Heart right ventricle (tissue), 16 donors: ENCODE data around the gene GALM. TPM values are rescaled to one million over a fixed set of nuclear protein-coding genes. Genes with fewer than 3 reads are reported as not detected.
"Not testable (repeated sequence)": the region's sequence is repeated elsewhere in the genome, so short reads cannot be mapped to it uniquely, and the experiment has no call there.

Source experiments
- ATAC-seq, 8 donors: fragments of 200-7000 bp; cut with Tn5 transposase; one replicate each; pipeline ENCODE4 v1.9.1; 2020; ENCODE audit warnings: mild to moderate bottlenecking in 8 of 8, moderate library complexity in 8 of 8, moderate number of reproducible peaks in 1 of 8
- DNase-seq, 2 donors: peaks; one replicate each; pipeline ENCODE4 v3.0.0-alpha.2; 2020
- H3K27ac ChIP-seq, 10 donors: fragments of 200-600 bp; sonication (generic) in 2 of 10; one replicate each; pipeline versions ENCODE4 v1.5.0 to v1.8.0; 2020 to 2022; ENCODE audit warnings: mild to moderate bottlenecking in 3 of 10
- H3K27me3 ChIP-seq, 7 donors: fragments of 200-600 bp; one replicate each; pipeline ENCODE4 v1.8.0; 2021 to 2022; ENCODE audit warnings: mild to moderate bottlenecking in 2 of 7
- H3K36me3 ChIP-seq, 9 donors: fragments of 200-600 bp; sonication (generic) in 1 of 9; one replicate each; pipeline versions ENCODE4 v1.5.0 to v1.8.0; 2020 to 2022; ENCODE audit warnings: mild to moderate bottlenecking in 2 of 9
- H3K4me1 ChIP-seq, 9 donors: fragments of 200-600 bp; sonication (generic) in 1 of 9; one replicate each; pipeline versions ENCODE4 v1.5.0 to v1.8.0; 2020 to 2022; ENCODE audit warnings: mild to moderate bottlenecking in 4 of 9
- H3K4me3 ChIP-seq, 10 donors: fragments of 200-600 bp; sonication (generic) in 2 of 10; one replicate each; pipeline versions ENCODE4 v1.5.0 to v1.8.0; 2020 to 2022; ENCODE audit warnings: mild to moderate bottlenecking in 7 of 10, moderate library complexity in 2 of 10
- H3K9me3 ChIP-seq, 11 donors: fragments of 200-600 bp in 10 of 11; sonication (generic) in 2 of 11; one replicate each; pipeline versions ENCODE4 v1.5.0 to v1.8.0; 2013 to 2022; ENCODE audit warnings: mild to moderate bottlenecking in 2 of 11, control low read depth in 1 of 11, moderate library complexity in 1 of 11
- CTCF ChIP-seq, 9 donors: fragments of 200-600 bp; sonication (generic) in 2 of 9; IDR thresholded peaks; one replicate each; pipeline versions ENCODE4 v1.5.0 to v1.8.0; 2021 to 2022; ENCODE audit warnings: antibody characterized with exemption in 9 of 9, mild to moderate bottlenecking in 5 of 9, moderate library complexity in 1 of 9
- WGBS, 2 donors: extraction: QIAGEN DNeasy Blood & Tissue Kit; methylation state at CpG; one replicate each; pipeline ENCODE4 v1.1.7; 2013; ENCODE audit warnings: inconsistent platforms in 1 of 2; 5-methylcytosine and 5-hydroxymethylcytosine counted together
- intact Hi-C, 10 donors: fragments of 100-400 bp; cut with DNase I; formaldehyde crosslinking; loops; one replicate each; pipeline versions ENCODE4 v1.11.1 to v1.14.2; 2022
- polyA plus RNA-seq, 2 donors: library from polyadenylated mRNA; stranded (reverse); fragments of 200-250 nt; gene quantifications; one replicate each; pipeline ENCODE4 v1.2.3, GENCODE V29; 2013
- total RNA-seq, 10 donors: library from RNA; stranded (reverse); fragmentation: NEBNext Ultra II Directional in 3 of 10; extraction: Animal tissue kit (Norgen Biotek cat#: 25700) in 3 of 10; gene quantifications; one replicate each; pipeline versions ENCODE4 v1.2.1 to v1.2.4, GENCODE V29; 2021 to 2023
- donor health status: Arrhythmogenic right ventricular cardiomyopathy.
- donor health status: ischemic (EF 13 %, LVEDD 7.1; RV severe dilation, severe dysfunction).
- donor health status: healthy with polysubstance abuse.
- donor health status: DM: no; HTN: yes; CAD: no.
- donor health status: DM: no; HTN: no; CAD: no.
- donor health status: ischemic (EF 25% LVEDD 6.9; RV normal size, moderate dysfunction).
- donor health status: ischemic (EF 25% LVEDD 5.7; RV mildly dilated, moderate dysfunction).
- donor health status: healthy.
- donor health status: DM: yes; HTN: yes; CAD: no.
- donor health status: Ischemic cardiomyopathy.
- donor health status: ischemic (EF 35%, LVEDD 5.7; RV mildly dilated, moderate dysfunction).
- donor health status: nonischemic (EF 11% LVEDD 7.7; RV severe dilation, severe dysfunction).
- donor health status: DM: yes; HTN: yes; CAD: no.
- donor health status: PGD.
- donor health status: ischemic (EF 29% LVEDD 5.4; RV normal size, mild dysfunction).
- donor health status: nonischemic (EF 23%, LVEDD 6.1; RV moderate dilation, normal function).

The GALM gene
- total and polyA plus RNA-seq, 12 donors = 6.5 to 18.6 (median 11.0) TPM

- DNase-seq (no peak), ATAC-seq (no peak)
- Histone ChIP-seq H3K36me3 (peaks cover 0 to 15% (median 0%) of the 10 kb centered on the region in 9 donors), H3K4me3 (no peak overlapping the region), H3K9me3 (no peaks in the 10 kb centered on the region), H3K27ac (no peak overlapping the region), H3K4me1 (no peaks in the 10 kb centered on the region), H3K27me3 (no peaks in the 10 kb centered on the region)
- TF ChIP-seq CTCF (IDR thresholded peaks at IDR 0.05) = no peak
- 80 to 81% methylated on average over 4 of the region's 4 CpGs for WGBS, 2 donors
- intact Hi-C loops = no loop called here
These were observed 47.0 kb downstream of the GALM start for GRCh38 chr2:38712871-38713270.

GRCh38 chr2:38713338-38713737 is 47.4 kb downstream of the GALM start:
- no peak for ATAC-seq
- H3K4me1 ChIP-seq = no peaks in the 10 kb centered on the region
- H3K27ac ChIP-seq = no peak overlapping the region
- H3K27me3 ChIP-seq = no peaks in the 10 kb centered on the region
- DNase-seq = no peak
- no peaks in the 10 kb centered on the region for H3K9me3 ChIP-seq
- H3K4me3 ChIP-seq = no peak overlapping the region
- intact Hi-C loops = no loop called here
- TF ChIP-seq CTCF (IDR thresholded peaks at IDR 0.05) = no peak
- 78 to 91% methylated on average over 3 of the region's 3 CpGs for WGBS, 2 donors
- H3K36me3 ChIP-seq = peaks cover 0 to 16% (median 0%) of the 10 kb centered on the region in 9 donors

- 96 to 100% methylated on average over 1 of the region's 1 CpG for WGBS, 2 donors
- H3K27me3 ChIP-seq, intact Hi-C loops, DNase-seq, H3K4me3 ChIP-seq, H3K9me3 ChIP-seq, ATAC-seq, H3K27ac ChIP-seq, H3K4me1 ChIP-seq: not testable (repeated sequence)
- H3K36me3 ChIP-seq = peaks cover 0 to 16% (median 0%) of the 10 kb centered on the region in 9 donors
These were observed 49.0 kb downstream of the GALM start for GRCh38 chr2:38714941-38715340.

GRCh38 chr2:38716185-38716584 is 50.3 kb downstream of the GALM start:
- H3K4me1 ChIP-seq = peaks cover 0 to 18% (median 12%) of the 10 kb centered on the region in 9 donors
- no peak overlapping the region for H3K4me3 ChIP-seq
- peaks cover 0 to 11% (median 0%) of the 10 kb centered on the region in 9 donors for H3K36me3 ChIP-seq
- intact Hi-C loops = no loop called here
- WGBS, 2 donors = 76 to 82% methylated on average over 6 of the region's 6 CpGs
- H3K9me3 ChIP-seq = peaks cover 0 to 4% (median 0%) of the 10 kb centered on the region in 11 donors
- no peak for DNase-seq
- peak overlapping the region in 1 of 10 donors; percentile 10 for H3K27ac ChIP-seq
- H3K27me3 ChIP-seq = no peaks in the 10 kb centered on the region
- ATAC-seq = no peak
- no peak for TF ChIP-seq CTCF (IDR thresholded peaks at IDR 0.05)

- WGBS, 2 donors = 84 to 95% methylated on average over 4 of the region's 4 CpGs
- peaks cover 0 to 8% (median 0%) of the 10 kb centered on the region in 9 donors for H3K36me3 ChIP-seq
- H3K4me1 ChIP-seq = peaks cover 0 to 38% (median 19%) of the 10 kb centered on the region in 9 donors
- no peak overlapping the region for H3K4me3 ChIP-seq
- ATAC-seq (no peak), DNase-seq (no peak)
- H3K27me3 ChIP-seq = no peaks in the 10 kb centered on the region
- no peak for TF ChIP-seq CTCF (IDR thresholded peaks at IDR 0.05)
- intact Hi-C loops = no loop called here
- H3K9me3 ChIP-seq = peaks cover 0 to 4% (median 0%) of the 10 kb centered on the region in 11 donors
- no peak overlapping the region for H3K27ac ChIP-seq
These were observed 52.7 kb downstream of the GALM start for GRCh38 chr2:38718601-38719000.
